ENCODE data around the gene VARS2. TPM values are rescaled to one million over a fixed set of nuclear protein-coding genes. Genes with fewer than 3 reads are reported as not detected.
"Not testable (repeated sequence)": the region's sequence is repeated elsewhere in the genome, so short reads cannot be mapped to it uniquely, and the experiment has no call there.

Gene VARS2
- total RNA-seq, 1 donor from 2014 or later = 24.7 TPM

DNA sequence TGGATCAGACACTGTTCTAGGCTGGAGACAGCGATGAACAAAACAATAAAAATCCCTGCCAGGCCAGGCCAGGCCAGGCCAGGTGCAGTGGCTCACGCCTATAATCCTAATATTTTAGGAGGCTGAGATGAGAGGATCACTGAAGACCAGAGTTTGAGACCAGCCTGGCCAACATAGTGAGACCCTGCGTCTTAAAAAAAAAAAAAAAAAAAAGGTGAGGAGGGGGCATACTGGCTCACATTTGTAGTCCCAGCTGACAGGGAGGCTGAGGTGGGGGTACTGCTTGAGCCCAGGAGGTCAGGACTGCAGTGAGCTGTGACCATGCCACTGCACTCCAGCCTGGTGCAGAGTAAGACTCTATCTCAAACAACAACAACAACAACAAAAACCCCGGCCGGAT is 31.2 kb downstream of the VARS2 start:
- intact Hi-C loops (cut with DNase I) = no loop called here
- DNase-seq (ENCODE audit: low spot score) = no peak

DNA sequence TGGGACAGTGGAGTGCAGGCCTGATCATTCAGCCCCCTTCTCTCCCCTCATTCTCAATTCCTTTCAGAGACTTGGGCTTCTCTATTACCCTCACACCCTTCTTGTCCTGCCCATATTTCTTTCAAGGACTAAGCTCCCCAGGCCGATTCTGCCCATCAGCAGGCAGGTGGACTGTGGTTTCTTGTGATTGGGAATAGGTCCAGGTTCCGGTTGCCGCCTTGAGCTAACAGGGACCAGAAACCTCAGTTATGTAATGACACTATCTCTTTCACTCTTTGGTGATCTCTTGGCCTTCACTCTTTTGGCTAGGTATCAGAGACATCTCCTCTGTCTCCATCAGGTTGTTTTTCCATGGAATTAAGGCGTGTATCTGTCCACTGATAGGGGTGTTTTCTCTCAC is 33.2 kb downstream of the VARS2 start:
- intact Hi-C loops (cut with DNase I) = no loop called here
- no peak for DNase-seq (ENCODE audit: low spot score)

DNA sequence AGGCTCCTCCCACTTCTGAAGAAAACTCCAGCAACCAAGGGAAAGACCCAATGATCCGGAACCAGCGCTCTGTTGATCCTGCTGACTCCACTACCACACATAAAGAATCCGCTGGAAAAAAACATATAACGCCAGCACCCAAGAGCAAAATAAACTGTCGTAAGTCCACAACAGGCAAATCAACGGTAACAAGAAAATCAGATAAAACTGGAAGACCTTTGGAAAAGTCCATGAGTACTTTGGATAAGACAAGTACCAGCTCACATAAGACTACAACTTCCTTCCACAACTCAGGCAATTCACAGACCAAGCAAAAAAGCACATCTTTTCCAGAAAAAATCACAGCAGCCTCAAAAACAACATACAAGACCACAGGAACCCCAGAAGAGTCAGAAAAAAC is 34.8 kb downstream of the VARS2 start:
- no peak for DNase-seq (ENCODE audit: low spot score)
- intact Hi-C loops (cut with DNase I) = no loop called here

DNA sequence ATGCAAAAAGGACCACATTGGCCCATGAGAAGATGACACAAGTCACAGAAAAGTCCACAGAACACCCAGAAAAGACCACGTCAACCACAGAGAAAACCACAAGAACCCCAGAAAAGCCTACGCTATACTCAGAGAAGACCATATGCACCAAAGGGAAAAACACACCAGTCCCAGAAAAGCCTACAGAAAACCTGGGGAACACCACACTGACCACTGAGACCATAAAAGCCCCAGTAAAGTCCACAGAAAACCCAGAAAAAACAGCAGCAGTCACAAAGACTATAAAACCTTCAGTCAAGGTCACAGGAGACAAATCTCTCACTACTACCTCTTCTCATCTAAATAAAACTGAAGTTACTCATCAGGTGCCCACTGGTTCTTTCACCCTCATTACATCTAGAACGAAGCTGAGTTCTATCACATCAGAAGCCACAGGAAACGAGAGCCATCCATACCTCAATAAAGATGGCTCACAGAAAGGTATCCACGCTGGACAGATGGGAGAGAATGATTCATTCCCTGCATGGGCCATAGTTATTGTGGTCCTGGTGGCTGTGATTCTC is 38.0 kb downstream of the VARS2 start:
- intact Hi-C loops (cut with DNase I) = no loop called here
- DNase-seq (ENCODE audit: low spot score) = no peak

DNA sequence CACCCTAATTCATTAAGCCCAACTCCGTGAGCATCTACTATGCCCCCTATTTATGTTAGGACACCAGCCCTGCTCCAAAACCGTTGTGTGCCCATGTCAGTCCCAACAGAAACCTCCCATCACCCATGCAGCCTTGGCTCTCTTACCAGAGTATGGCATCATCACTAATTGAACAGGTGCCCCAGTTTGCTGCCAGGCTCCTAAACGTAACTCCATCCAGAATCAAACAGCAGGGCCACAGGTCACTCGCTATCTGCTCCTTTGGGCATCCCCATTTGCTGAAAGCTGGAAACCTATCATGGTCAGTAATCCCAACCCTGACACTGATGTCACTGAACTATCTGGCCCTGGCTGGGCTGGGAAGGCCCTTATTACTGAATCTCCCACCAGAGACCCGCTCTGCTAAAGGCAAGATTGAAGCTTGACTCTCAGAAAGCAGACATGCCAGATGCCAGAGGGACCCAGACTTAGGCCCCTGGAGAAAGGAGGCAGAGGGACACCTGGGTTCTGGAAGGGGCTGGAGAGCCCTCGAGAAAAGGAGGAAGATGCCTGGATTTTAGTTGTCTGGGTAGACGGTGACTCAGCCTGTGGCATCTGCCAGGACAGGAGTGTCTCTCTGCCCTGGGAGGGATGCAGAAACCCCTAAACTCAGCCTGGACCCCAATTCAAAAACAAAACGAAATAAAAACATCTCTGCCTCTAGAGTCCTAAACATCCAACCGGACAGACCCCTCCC is 40.8 kb downstream of the VARS2 start:
- DNase-seq (ENCODE audit: low spot score) = no peak
- intact Hi-C loops (cut with DNase I) = no loop called here

DNA sequence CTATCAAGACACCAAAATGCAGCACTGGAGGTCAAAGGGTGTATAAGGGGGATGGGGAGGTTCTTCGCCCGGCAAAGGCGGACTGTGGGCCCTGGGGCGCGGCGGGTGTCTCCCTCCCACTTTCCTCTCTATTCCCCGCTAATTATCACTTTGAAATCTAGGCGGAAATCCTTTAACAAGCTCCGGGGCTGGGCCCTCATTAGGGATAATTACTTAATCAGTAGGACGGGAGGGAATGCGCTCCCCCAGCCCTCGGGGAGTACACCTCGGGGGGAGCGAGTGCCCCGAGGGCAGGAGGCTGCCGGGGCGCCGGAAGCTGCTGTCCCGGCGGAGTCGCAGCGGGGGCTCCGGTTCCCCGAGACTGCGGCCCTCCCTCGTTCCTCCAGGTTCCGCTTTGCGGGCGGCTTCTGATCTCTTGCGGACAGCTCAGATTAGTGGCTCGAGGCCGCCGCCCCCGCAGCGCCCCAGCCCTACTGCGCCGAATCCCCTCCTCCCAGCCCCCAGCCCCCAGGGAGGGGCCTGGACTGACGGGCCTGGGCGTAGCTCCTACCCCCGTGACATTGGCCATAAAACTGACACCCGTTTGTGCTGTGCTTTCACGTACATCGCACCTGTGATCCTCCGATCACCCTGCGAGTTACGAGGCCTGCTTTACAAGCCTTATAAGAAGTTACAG is 41.5 kb downstream of the VARS2 start:
- peak; percentile 87 for DNase-seq (ENCODE audit: low spot score)
- intact Hi-C loops (cut with DNase I) = no loop called here

DNA sequence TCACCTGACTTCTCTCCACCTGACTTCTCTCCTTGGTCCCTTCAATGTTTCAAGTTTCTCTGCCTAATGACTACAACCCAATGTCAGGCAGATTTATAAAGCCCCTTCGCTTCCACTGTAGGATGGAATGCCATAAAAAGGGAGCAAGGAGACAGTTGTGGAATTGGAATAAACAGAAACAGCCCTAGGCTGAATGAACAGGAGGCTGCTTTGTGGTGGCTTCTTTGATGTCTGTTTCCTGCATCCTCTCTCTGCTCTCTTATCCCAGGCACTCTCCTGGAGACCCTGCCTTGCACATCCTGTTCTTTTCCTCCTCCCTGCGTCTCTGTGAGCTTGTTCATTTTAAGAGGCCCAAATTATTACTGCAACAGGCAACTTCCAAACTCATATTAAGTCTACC is 43.7 kb downstream of the VARS2 start:
- no peak for DNase-seq (ENCODE audit: low spot score)
- intact Hi-C loops (cut with DNase I) = no loop called here

DNA sequence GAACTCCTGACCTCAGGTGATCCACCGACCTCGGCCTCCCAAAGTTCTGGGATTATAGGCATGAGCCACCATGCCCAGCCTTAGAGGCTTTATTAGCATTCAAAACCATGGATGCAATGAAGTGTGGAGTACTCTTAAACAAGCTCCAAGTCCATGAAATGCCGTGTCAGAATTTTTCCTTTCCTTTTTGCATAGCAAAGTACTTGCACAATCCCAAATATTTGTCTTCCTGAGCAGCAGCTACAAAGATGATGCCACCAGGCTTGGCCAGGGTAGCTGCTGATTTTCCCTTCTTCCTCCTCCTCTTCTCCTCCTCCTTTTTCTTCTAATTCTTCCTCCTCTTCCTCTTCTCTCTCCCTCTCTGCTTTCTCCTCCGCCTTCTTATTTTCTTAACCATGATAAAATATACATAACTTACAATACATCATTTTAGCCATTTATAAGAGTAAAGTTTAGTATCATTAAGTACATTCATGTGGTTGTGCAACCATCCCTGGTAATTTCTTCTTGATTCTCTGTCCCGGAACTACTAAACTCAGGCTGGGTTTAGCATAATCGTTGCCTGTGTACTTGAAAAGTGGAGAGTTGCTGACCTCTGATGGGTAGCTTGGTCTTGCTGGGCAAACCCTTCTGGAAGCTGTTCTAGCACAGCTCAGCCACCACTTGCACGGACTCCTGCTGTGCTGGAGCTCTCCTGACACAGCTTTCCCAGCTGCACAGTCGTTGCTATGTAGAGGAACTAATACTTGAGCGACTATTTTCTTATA is 47.1 kb downstream of the VARS2 start:
- intact Hi-C loops (cut with DNase I) = no loop called here
- DNase-seq (ENCODE audit: low spot score) = no peak

DNA sequence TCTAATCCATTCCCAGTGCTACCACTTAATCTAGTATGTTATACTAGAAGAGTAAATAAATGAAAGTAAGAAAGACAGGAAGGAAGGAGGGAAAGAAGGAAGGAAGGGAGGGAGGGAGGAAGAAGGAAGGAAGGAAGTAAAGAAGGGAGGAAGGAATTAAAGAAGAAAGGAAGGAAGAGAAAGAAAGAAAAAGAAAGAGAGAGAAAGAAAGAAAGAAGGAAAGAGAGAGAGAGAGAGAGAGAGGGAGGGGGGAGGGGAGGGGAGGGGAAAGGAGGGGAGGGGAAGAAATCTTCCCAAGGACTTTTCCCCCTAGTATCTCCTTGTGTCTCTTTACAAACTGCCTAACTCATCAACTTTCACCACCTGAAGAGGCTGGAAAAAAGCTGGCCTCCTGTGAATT is 48.7 kb downstream of the VARS2 start:
- DNase-seq (ENCODE audit: low spot score) = no peak
- intact Hi-C loops (cut with DNase I) = no loop called here

DNA sequence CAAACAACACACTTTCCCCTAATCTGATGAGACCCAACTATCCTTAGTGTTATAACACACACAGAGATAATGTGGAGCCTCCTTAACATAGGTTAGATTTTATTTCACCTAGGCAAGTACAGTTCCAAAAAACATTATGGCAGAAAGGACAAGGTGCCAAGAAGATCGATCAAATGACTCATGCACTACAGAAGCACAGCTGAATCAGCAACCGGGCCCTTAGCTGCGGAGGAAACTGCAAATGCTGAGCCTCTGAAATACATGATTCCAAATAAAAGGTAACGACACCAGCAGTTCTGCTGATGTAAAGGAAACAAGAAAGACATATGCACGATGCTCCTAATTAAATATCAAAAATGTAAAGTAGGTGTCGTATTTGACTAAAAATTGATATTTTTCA is 49.6 kb downstream of the VARS2 start:
- intact Hi-C loops (cut with DNase I) = no loop called here
- no peak for DNase-seq (ENCODE audit: low spot score)

DNA sequence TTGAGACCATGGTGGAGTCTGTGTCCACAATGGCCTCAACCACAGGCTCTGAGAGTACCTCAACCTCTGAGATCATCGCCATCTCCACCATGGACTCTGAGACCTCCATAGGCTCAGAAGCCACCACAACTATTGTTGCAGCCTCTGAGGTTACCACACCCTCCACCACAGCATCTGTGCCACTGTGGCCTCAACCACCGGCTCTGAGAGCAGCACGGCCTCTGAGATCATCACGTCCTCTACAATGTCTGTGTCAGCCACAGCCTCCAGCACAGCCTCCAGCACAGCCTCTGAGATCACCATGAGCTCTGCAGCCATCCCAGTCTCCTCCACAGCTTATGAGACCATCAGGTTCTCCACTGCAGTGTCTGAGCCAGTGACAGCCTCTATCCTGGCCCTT is 50.0 kb downstream of the VARS2 start:
- DNase-seq (ENCODE audit: low spot score) = no peak
- intact Hi-C loops (cut with DNase I) = no loop called here

DNA sequence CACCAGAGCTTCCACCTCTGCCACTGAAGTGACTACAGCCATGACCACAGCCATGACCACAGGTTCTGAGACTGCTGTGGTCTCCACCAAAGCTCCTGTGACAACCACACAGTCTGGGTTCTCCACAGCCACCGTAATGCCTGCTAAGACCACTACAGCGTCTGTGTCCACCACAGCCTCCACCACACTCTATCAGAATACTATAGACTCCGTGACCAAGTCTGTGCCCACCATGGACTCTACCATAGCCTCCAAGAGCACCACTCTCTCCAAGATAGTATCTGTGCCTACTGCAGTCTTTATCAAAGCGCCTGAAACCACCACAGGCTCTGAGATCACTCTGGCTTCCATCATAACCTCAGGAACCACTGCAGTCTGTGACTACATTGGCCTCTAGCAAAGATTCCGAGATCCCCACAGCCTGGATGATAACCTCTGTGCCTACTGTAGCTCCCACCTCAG is 51.1 kb downstream of the VARS2 start:
- intact Hi-C loops (cut with DNase I) = no loop called here
- DNase-seq (ENCODE audit: low spot score) = no peak

DNA sequence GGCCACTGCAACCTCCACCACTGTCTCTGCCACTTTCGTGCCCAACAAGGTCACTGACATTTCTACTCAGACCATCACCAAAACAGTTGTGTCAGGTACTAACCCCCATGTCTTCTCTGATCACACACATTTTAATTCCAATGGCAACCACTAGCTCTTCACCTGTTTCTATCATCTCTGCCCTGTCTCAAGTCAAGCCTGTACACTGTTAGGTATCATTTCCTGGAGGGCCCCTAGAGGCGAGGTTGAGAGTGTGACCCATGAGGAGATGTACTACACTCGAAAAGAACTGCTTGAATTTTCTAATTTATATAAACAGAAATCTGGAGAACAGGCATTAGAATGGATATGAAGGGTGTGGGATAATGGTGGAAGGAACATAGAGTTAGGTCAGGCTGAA is 52.1 kb downstream of the VARS2 start:
- no peak for DNase-seq (ENCODE audit: low spot score)
- intact Hi-C loops (cut with DNase I) = no loop called here

DNA sequence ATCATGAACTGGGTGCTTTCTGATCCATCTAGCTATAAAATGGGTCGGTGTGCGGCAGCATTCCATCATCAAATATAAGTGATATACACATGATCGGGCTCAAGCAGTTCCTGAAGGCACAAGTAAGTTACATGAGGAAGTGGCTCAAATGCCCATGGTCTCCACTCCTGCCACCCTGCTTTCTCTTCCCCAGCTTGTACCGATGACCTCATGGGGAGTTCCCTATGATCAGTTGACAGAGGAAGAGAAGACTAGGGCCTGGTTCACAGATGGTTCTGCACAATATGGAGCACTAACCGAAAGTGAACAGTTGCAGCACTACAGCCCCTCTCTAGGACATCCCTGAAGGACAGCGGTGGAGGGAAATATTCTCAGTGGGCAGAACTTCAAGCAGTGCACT is 55.1 kb downstream of the VARS2 start:
- DNase-seq (ENCODE audit: low spot score); intact Hi-C loops (cut with DNase I): not testable (repeated sequence)

DNA sequence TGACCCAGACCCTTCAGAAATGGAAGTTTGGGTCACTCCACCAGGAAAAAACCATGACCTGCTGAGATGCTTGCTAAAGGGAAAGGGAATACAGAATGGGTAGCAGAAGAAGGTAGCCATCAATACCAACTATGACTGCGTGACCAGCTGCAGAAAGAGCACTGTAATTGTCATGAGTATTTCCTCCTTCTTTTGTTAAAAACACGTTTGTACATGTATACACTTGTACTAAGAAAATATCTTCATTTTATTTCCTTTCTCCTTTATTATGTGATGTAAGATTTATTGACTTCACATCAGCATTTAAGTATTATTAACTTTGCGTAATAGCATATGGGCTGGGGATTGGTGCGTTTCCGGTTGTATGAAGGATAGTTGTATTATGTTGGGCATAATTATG is 56.9 kb downstream of the VARS2 start:
- intact Hi-C loops (cut with DNase I) = no loop called here

DNA sequence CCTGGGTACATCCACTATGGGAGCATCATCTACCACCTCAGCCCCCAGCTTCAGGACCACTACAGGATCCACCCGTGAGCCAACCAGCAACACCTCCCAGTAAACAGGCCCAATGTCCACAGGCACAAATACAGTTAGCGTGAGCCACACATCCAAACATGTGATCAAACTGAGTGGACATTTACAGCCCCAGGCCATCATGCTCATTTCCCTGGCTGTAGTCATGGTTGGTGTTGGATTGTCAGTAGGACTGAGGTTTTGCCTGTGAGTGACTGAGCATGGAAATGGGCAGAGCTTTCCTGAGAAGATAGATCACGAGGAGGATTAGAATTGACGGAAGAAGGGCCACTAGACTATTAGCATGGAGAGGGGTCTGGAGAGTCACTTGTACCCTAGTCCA is 58.8 kb downstream of the VARS2 start:
- intact Hi-C loops (cut with DNase I) = no loop called here

More for the DNA sequence above, 56.9 kb downstream of the VARS2 start:
- no peak for DNase-seq (ENCODE audit: low spot score)

DNA sequence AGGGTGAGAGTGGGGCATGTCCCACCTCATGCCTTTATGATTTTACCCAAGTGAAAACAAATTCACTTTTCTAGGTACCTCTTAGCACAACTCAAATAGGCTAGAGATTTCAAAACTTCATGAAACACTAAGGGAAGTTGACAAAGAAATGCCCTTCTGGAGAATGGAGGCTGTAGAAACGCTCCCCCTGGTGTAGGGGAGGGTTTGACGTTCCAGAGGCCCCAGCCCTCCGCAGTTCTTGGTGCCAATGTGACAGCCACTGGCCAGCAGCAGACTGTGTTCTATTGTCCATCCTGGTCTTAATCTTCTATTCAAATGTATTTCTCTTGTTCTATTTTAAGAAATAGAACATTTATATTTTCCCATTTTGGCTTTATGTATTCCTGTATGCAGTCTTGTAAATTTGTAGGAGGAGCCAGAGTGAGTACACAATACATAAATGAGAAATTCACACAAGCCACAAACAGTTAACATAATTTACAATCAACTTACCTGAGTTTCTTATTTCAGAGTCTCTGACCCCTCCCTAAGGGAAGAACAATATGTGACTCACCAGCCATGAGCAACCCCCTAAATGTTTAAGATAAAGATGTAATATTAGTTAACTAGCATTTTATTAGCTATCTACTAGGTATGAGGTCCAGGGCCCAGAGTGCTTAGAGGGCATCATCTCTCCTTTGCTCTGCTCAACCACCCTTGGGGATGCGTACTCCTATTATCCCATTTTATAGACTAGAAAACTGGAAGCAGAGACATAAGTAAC is 60.6 kb downstream of the VARS2 start:
- intact Hi-C loops (cut with DNase I) = no loop called here
- no peak for DNase-seq (ENCODE audit: low spot score)

More for the DNA sequence above, 58.8 kb downstream of the VARS2 start:
- no peak for DNase-seq (ENCODE audit: low spot score)

Measured in cardiac septum (tissue), 1 donor.